A549 (cell line): Measurements from ENCODE around the gene SLC39A11.

Experiments used
- HOXB13 ChIP-seq: fragments of 250-450 bp; sonication (Bioruptor Pico); IDR thresholded peaks from 2 replicates; pipeline ENCODE4 v1.5.0; 2020; ENCODE audit warnings: low read depth, mild to moderate bottlenecking, moderate library complexity
- POLR2A ChIP-seq: IDR thresholded peaks from 2 replicates; pipeline ENCODE4 v1.6.1; 2012; ENCODE audit warnings: mild to moderate bottlenecking, low read length
- RAD21 ChIP-seq, 2 experiments: fragments of >200 bp in 1 of 2; sonication (Bioruptor Twin) in 1 of 2; formaldehyde crosslinking in 1 of 2; IDR thresholded peaks in 1 of 2; conservative IDR thresholded peaks in 1 of 2; 2 replicates in 1 of 2; 3 replicates in 1 of 2; pipeline ENCODE4 v1.6.1; 2012 to 2018; ENCODE audit warnings: inconsistent platforms in 1 of 2
- REST ChIP-seq: fragments of 200-600 bp; sonication (generic); IDR thresholded peaks from 2 replicates; pipeline ENCODE4 v1.6.1; 2016; ENCODE audit warnings: antibody characterized with exemption, mild to moderate bottlenecking, moderate library complexity
- RFX5 ChIP-seq: fragments of 450-650 bp; IDR thresholded peaks from 2 replicates; pipeline ENCODE4 v1.7.1; 2014; ENCODE audit warnings: antibody characterized with exemption, mild to moderate bottlenecking, moderate library complexity
- TF ChIP-seq, protein P1 (sequence below): fragments of >200 bp; sonication (Bioruptor Twin); formaldehyde crosslinking; IDR thresholded peaks from 3 replicates; pipeline ENCODE4 v1.5.1; 2016
- TF ChIP-seq, protein P2 (sequence below): IDR thresholded peaks from 2 replicates; pipeline ENCODE4 v1.6.1; 2012; ENCODE audit warnings: low read depth, borderline replicate concordance

- TF ChIP-seq RAD21 (conservative IDR thresholded peaks at IDR 0.05 in 1 of 2, IDR thresholded peaks at IDR 0.05 in 1 of 2), result no peak
- TF ChIP-seq, protein P1, sequence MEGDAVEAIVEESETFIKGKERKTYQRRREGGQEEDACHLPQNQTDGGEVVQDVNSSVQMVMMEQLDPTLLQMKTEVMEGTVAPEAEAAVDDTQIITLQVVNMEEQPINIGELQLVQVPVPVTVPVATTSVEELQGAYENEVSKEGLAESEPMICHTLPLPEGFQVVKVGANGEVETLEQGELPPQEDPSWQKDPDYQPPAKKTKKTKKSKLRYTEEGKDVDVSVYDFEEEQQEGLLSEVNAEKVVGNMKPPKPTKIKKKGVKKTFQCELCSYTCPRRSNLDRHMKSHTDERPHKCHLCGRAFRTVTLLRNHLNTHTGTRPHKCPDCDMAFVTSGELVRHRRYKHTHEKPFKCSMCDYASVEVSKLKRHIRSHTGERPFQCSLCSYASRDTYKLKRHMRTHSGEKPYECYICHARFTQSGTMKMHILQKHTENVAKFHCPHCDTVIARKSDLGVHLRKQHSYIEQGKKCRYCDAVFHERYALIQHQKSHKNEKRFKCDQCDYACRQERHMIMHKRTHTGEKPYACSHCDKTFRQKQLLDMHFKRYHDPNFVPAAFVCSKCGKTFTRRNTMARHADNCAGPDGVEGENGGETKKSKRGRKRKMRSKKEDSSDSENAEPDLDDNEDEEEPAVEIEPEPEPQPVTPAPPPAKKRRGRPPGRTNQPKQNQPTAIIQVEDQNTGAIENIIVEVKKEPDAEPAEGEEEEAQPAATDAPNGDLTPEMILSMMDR, result no peak
- no peak for TF ChIP-seq POLR2A
- TF ChIP-seq, protein P2, sequence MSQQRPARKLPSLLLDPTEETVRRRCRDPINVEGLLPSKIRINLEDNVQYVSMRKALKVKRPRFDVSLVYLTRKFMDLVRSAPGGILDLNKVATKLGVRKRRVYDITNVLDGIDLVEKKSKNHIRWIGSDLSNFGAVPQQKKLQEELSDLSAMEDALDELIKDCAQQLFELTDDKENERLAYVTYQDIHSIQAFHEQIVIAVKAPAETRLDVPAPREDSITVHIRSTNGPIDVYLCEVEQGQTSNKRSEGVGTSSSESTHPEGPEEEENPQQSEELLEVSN, result no peak
- TF ChIP-seq REST, result no peak
- no peak for TF ChIP-seq HOXB13 (CRISPR knock-in tag)
- no peak for TF ChIP-seq RFX5
These were observed 255.2 kb downstream of the SLC39A11 start for GRCh38 chr17:72837335-72837734.
